Activated CD8-positive, alpha-beta memory T cell treated with anti-CD3 and anti-CD28 coated beads for 1 hour (primary cell): ENCODE results near the gene ACAP1.

ENCODE experiments used
- DNase-seq, 2 donors: peaks; one replicate each; pipeline ENCODE4 v3.0.0-alpha.2; 2020; ENCODE audit warnings: low read depth in 1 of 2; ENCODE audit errors: extremely low read depth in 1 of 2

The ACAP1 gene

DNA sequence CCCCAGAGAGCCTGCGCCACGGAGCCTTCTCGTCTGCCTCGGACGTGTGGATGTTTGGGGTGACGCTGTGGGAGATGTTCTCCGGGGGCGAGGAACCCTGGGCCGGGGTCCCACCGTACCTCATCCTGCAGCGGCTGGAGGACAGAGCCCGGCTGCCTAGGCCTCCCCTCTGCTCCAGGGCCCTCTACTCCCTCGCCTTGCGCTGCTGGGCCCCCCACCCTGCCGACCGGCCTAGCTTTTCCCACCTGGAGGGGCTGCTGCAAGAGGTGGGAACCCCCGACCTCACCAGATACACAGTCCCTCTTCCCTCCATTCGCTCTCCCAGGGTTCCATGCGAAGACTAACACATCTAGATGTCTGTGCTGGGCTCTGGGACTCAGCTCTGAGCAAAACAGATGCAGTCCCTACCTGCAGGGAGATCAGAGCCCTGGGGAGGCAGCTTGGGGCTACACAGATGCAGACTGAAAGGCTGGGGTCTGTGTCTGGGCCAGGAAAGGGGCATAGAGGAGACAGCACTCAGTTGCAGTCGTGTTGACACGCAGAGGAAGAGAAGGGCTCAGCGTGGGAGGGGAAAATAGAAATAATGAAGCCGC lies 48.3 kb downstream of the ACAP1 start:
- no peak for DNase-seq

DNA sequence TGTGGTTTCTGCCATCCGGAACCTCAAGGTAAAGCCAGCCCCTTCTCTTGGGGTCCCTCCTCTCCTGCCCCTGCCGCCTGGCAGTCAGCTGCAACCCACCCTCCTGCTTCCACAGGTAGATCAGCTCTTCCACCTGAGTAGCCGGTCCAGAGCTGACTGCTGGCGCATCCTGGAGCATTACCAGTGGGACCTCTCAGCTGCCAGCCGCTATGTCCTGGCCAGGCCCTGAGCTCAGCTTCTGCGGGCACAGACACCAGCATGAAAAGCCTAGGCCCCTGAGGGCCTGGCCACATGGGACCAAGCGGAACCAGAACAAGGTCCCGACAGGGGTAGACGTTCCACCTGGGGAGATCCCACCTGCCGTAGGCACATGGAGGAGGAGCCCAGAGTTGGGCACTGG lies 52.5 kb downstream of the ACAP1 start:
- no peak for DNase-seq

DNA sequence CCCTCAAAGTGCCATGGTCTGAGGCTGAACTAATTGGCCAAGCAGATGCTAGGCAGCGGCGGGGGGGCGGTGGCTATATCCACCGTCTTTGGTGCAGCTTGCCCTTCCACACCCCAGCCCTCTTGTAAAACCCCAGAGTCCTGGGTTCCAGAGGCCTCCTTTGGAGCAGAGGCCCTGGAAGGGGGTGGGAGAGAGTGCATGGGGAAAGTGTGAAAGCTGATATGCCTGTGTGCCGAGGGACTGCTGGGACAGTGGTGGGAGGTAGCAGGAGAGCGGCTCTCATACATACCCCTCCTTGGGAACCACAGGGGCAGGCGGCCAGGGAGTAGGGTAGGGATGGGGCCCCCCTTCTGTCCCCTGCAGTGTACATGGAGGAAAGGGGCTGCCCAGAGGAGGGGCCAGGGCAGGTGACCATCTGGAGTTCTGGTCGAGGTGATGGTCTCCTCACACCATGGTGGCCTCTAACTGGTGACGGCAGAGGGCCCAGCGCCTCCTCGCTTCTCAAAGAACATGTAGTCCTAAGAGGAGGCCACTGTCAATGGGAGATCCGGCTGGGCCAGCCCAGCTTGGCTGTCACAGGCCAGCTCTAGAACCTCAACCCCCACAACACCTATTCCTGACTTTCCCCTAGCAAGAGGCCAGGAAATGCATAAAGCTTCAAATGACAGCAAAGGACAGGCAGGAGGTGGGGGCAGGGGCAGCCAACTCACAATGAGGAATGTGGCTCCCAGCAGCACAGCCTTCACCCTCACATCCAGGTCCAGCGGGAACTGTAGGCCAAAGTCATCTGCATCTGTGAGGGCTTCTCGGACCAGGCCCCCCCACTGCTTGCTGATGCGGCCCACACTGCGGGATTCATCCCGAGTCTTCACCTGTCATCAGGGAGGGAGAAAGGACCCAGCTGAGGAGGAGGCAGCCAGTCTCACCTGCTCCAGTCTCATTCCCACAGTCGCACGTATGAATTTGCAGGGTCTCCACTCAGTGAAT lies 53.9 kb downstream of the ACAP1 start:
- DNase-seq = no peak

DNA sequence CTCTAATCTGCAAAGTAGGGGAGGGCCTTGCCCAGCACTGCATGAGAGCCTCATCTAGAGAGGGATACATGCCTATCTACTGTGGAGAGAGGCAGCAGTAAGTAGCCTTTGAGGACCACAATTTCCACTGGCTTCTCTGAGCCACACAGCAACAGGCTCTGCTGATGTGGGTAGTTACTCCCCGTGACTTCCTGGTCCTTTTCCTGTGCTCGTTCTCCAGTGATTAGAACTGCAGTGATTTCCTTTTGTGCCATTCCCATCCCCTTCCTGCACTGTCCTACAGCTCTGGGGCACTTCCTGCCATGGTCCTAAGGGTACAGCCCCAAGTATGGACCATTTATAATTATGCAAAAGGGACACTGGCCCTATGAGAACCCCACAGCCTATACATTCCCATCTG lies 55.0 kb downstream of the ACAP1 start:
- DNase-seq = no peak

DNA sequence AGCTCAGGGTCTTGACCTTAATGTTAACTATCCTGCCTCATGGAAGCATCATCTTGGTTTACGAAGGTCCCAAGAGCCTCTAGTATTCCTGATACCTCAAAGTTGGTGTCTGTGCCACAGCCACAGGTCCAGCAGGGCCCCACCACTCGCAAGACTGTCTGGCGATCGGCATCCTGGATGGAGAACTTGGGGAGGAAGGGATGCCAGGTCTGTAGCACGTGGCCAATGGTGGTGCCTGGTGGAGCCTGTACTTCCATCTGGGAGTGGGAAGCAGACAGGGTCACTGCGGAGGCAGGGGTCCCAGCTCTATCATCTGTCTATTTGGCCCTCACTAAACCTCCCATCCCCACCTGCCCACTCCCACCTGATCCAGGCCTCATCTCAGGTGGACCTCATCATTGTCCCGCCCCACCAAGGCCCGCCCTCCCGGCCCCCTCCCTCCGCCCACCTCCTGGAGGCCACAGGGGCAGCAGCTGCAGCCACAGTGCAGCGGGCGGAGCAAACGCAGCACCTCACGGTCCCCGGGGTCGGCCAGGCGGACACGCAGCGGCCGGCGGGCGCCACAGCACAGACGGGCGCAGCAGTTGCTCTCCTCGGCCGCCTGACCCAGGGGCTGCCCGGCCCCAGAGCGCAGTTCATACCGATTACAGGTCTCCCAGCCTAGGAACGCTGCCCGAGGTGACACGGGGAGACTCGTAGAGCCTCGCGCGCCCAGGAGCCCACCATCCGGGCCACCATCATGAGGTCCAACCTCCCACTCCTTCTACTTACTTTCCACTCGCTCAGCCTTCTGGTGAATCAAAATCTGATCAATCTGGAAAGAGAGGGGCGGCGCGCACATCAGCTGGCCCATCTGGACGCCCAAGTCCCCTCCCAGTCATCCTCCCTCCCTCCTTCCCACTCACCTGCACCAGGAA lies 56.6 kb downstream of the ACAP1 start:
- no peak for DNase-seq

DNA sequence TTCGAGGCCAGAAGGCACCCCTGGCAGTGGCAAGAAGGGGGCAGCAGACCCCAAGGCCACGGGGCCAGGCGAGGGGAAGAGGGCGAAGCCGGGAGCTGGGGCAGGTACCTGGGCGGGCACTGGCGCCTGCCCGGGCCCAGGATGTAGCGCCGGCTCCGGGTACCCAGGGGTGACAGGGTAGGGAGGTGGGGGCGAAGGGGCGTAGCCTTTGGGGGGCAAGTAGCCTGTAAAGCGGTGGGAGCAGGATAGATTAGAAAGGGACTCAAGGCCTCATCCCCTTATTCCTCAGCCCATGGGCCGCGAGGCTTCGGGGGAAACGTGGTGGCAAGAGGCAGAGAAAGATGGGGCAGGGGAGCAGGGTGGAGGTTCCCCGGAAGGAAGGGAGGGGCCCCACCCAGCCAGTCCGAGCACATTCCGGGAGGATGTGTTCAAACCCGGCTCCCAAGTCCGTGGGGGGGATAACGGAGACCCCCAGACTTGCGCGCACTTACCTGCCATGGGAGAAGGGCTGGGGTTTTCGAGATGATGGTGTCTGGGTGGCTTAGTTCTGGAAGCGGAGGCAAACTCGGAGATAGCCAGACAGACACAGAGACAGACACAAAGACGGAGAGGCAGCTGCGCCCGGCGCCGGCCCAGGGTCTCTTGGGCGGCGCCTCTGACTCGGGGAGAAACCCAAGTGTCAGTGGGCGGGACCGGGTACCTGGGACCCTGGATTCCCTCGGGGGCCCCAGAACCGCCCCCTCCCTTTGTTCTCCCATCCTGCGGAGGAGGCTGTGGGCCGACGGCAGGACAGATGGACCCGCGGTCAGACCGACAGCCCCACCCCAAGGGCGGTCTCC lies 57.5 kb downstream of the ACAP1 start:
- DNase-seq = peak; percentile 49 to 51

DNA sequence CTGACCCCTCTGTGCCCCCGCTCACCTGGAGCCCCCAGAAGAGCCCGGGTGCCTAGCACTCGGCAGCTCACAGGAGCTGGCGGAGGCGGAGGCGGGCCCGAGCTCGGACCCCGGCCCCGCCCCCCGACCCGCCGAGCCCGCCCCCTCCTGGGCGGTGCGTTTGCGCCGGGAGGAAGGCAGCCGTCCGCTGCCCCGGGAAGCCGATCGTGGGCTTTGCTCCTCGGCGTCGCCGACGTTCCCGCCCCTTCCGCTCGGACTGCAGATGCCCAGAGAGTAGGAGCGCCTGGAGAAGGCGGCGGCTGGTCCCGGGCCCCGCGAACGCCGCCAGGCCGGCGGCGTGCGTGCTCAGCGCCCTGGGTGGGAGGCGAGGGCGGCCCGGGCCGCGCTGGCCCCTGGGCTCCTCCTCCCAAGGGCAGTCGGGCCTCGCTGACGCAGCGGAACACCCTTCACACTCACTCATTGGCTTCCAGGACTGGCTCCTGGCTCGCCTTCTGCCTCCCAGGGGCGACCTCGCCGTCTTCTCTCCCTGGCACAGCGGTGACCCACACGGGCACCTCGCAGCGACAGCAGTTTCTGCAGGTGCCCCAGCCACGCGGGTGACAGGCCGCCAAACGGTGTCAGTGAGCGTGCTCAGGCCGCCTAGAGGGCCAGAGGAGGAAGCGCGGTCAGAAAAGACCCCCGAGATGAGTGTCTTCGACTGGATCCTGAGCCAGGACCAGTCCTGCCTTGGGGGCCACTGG lies 58.3 kb downstream of the ACAP1 start, which contains the start of gene PLSCR3:
Gene PLSCR3, minus strand, starts transcription at position 74 of the 740 bp plus-strand sequence. CDS start 415 bp downstream, outside the sequence.
- DNase-seq = peak; percentile 29 to 77

DNA sequence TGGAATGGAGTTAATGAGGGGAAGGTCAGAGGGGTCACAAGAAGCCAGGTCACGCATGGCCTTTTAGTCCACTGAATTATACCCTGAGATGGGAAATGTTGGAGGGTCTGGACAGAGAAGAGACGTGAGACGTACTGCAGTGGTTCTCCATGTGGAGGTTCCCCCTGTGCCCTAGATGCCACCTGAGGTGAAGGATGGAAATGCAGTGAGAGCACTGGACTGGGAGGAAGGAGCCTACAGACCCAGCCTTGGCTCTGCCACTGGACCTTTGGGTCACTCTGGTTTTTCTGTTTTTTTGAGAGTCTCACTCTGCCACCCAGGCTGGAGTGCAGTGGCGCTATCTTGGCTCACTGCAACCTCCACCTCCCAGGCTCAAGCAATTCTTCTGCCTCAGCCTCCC lies 59.8 kb downstream of the ACAP1 start:
- no peak for DNase-seq

DNA sequence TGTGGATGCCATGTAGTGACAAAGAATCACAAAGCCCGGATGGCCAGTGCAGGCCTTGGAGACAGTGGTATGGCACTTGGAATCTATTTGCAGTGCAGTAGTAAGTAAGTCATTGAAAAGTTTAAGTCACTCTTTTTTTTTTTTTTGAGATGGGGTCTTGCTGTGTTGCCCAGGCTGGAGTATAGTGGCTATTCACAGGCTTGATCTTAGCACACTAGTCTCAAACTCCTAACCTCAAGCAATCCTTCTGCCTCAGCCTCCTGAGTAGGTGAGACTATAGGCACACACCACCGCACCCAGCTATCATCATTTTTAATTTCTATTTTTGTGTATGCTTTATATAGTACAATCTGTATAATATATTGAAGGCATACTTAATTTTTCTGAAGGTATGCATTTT lies 62.3 kb downstream of the ACAP1 start:
- no peak for DNase-seq
